Fibroblast of lung (primary cell): ENCODE results near the gene SGK1.

Source experiments
- EZH2 ChIP-seq: IDR thresholded peaks from 2 replicates; pipeline ENCODE4 v1.5.1; 2012; ENCODE audit warnings: low read length, control low read depth, mild to moderate bottlenecking; ENCODE audit errors: missing control alignments
- TF ChIP-seq, protein P1 (sequence below), 2 donors: IDR thresholded peaks in 1 of 2; conservative IDR thresholded peaks in 1 of 2; 1 replicate in 1 of 2; 2 replicates in 1 of 2; pipeline ENCODE4 v1.5.1; 2011 to 2012; ENCODE audit warnings: low read length in 2 of 2, control low read depth in 1 of 2, inconsistent platforms in 1 of 2, low read depth in 1 of 2, mild to moderate bottlenecking in 1 of 2

DNA sequence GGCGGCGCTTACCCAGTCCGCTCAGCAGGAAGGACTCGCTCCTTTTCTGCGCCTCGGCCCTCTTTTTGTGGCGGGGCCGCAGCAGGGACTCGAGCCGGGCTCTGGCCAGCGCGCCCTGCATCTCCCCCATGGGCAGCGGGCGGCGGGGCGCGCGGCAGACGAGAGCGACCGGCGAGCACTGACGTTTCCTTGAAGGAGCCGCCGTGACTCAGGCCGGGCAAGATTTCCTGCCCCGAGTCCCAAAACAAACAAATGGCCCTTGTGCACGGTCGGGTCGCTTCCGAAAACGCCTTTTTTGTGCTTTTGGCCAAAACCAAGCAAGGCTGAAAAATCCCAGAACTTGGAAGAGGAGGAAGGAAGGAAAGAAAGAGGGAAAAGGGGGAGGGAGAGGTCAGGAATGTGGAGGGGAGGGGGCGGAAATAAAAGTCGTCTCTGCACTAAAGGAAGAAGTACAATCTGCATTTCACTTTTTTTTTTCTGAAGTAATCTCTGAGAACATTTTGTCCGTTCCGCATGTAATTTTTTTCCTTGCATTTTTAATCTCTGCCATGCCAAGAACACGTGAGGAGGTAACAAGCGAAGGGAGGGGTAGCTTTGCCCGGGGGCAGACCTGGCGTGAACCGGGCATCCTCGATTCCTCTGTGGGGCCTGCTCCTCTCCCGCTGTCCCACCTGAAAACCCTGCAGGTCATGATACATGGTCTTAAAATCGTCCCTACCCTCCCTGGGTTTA lies 142.2 kb downstream of the SGK1 start:
- TF ChIP-seq EZH2: no peak
- TF ChIP-seq, protein P1, sequence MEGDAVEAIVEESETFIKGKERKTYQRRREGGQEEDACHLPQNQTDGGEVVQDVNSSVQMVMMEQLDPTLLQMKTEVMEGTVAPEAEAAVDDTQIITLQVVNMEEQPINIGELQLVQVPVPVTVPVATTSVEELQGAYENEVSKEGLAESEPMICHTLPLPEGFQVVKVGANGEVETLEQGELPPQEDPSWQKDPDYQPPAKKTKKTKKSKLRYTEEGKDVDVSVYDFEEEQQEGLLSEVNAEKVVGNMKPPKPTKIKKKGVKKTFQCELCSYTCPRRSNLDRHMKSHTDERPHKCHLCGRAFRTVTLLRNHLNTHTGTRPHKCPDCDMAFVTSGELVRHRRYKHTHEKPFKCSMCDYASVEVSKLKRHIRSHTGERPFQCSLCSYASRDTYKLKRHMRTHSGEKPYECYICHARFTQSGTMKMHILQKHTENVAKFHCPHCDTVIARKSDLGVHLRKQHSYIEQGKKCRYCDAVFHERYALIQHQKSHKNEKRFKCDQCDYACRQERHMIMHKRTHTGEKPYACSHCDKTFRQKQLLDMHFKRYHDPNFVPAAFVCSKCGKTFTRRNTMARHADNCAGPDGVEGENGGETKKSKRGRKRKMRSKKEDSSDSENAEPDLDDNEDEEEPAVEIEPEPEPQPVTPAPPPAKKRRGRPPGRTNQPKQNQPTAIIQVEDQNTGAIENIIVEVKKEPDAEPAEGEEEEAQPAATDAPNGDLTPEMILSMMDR (conservative IDR thresholded peaks at IDR 0.05 in 1 of 2, IDR thresholded peaks at IDR 0.05 in 1 of 2; ENCODE audit: low read depth in 1 of 2, low read length in 2 of 2): no peak
